PFSK-1 (cell line): ENCODE data around the gene MAN2A2.

Source experiments
- FOXP2 ChIP-seq: optimal IDR thresholded peaks from 2 replicates; pipeline ENCODE3; 2011; ENCODE audit warnings: borderline replicate concordance, control low read depth, inconsistent platforms; ENCODE audit not compliant: insufficient read depth; ENCODE audit errors: extremely low read length, extremely low read depth
- POLR2AphosphoS5 ChIP-seq: IDR thresholded peaks from 2 replicates; pipeline ENCODE4 v1.6.1; 2012; ENCODE audit warnings: low read depth, mild to moderate bottlenecking, control low read depth, low read length, moderate library complexity
- REST ChIP-seq, 2 experiments: IDR thresholded peaks; 2 replicates each; pipeline versions ENCODE4 v1.6.1 to v1.8.0; 2011 to 2012; ENCODE audit warnings: low read depth in 2 of 2, low read length in 2 of 2, control low read depth in 1 of 2, inconsistent platforms in 1 of 2, mild to moderate bottlenecking in 1 of 2, moderate library complexity in 1 of 2; ENCODE audit not compliant: insufficient read depth in 1 of 2
- SIN3A ChIP-seq: IDR thresholded peaks from 2 replicates; pipeline ENCODE4 v1.6.1; 2012; ENCODE audit warnings: mild to moderate bottlenecking, low read length, moderate library complexity, borderline replicate concordance; ENCODE audit not compliant: insufficient read depth
- TAF1 ChIP-seq: IDR thresholded peaks from 2 replicates; pipeline ENCODE4 v1.6.1; 2012; ENCODE audit warnings: low read length, control low read depth, borderline replicate concordance; ENCODE audit not compliant: insufficient read depth

- TF ChIP-seq TAF1 (no peak), SIN3A (no peak), POLR2AphosphoS5 (no peak), REST (IDR thresholded peaks at IDR 0.05; ENCODE audit: insufficient read depth in 1 of 2, low read depth in 2 of 2, low read length in 2 of 2) (no peak), FOXP2 (no peak)
Observed at GRCh38 chr15:90957791-90958190, 54.7 kb downstream of the MAN2A2 start.
